HL-60 (cell line): ENCODE data around the gene AHSA1.

Source experiments
- DNase-seq, 2 experiments: peaks; one replicate each; pipeline ENCODE4 v3.0.0-alpha.2; 2010 to 2020; ENCODE audit warnings: low read depth in 1 of 2, low spot score in 1 of 2
- H3K27ac ChIP-seq: fragments of 250-450 bp; sonication (Bioruptor Pico); replicated peaks from 2 replicates; pipeline ENCODE4 v1.5.1; 2020; ENCODE audit warnings: mild to moderate bottlenecking, moderate library complexity
- H3K27me3 ChIP-seq: fragments of 250-450 bp; sonication (Bioruptor Pico); 2 replicates; pipeline ENCODE4 v1.5.1; 2021; ENCODE audit warnings: mild to moderate bottlenecking, moderate library complexity; ENCODE audit not compliant: insufficient read depth, poor library complexity, severe bottlenecking
- H3K4me3 ChIP-seq: replicated peaks from 2 replicates; pipeline ENCODE4 v1.5.1; 2011; ENCODE audit warnings: mild to moderate bottlenecking, control low read depth, low read length; ENCODE audit not compliant: insufficient read depth
- GABPA ChIP-seq: IDR thresholded peaks from 2 replicates; pipeline ENCODE4 v1.6.1; 2012; ENCODE audit warnings: low read depth
- POLR2AphosphoS5 ChIP-seq: IDR thresholded peaks from 2 replicates; pipeline ENCODE4 v1.6.1; 2012; ENCODE audit warnings: low read depth
- SPI1 ChIP-seq: IDR thresholded peaks from 2 replicates; pipeline ENCODE4 v1.6.1; 2012; ENCODE audit warnings: low read depth, mild to moderate bottlenecking, borderline replicate concordance
- TF ChIP-seq, protein P1 (sequence below): IDR thresholded peaks from 2 replicates; pipeline ENCODE4 v1.6.1; 2012; ENCODE audit warnings: low read depth; ENCODE audit not compliant: insufficient replicate concordance
- TF ChIP-seq, protein P2 (sequence below): IDR thresholded peaks from one replicate; pipeline ENCODE4 v1.5.1; 2011; ENCODE audit warnings: low read length, control low read depth, inconsistent platforms; ENCODE audit not compliant: insufficient read depth

Gene AHSA1

DNA sequence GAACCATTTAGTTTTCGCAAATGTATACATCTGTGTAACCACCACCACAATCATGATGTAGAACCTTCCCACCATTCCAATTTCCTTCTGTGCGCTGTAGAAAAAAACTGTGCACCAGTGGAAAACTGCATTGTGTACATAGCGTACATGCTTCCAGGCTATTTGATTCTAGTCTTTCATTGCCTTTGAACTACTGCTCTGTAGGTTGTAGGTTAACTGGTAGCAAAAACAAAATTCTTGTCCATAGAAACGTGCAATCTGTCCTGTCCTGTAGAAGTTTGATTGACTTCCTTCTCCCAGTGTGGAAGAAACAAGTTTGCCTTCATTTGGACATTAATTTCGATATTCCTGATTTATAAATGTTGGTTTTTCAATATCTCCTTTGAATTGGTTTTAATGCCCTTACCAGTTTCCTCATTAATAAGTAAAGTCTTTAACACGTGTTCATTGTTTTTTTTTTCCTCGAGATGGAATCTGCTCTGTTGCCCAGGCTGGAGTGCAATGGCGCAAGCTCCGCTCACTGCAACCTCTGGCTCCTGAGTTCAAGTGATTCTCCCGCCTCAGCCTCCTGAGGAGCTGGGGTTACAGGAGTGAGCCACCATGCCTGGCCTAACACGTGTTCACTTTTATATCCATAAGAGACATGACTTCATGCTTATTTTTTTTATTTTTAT lies 44.4 kb downstream of the AHSA1 start:
- Histone ChIP-seq H3K27ac (no peak overlapping the region), H3K27me3 (no peaks in the 10 kb centered on the region), H3K4me3 (no peak overlapping the region)
- no peak for DNase-seq
- TF ChIP-seq POLR2AphosphoS5 = no peak
- TF ChIP-seq, protein P1, sequence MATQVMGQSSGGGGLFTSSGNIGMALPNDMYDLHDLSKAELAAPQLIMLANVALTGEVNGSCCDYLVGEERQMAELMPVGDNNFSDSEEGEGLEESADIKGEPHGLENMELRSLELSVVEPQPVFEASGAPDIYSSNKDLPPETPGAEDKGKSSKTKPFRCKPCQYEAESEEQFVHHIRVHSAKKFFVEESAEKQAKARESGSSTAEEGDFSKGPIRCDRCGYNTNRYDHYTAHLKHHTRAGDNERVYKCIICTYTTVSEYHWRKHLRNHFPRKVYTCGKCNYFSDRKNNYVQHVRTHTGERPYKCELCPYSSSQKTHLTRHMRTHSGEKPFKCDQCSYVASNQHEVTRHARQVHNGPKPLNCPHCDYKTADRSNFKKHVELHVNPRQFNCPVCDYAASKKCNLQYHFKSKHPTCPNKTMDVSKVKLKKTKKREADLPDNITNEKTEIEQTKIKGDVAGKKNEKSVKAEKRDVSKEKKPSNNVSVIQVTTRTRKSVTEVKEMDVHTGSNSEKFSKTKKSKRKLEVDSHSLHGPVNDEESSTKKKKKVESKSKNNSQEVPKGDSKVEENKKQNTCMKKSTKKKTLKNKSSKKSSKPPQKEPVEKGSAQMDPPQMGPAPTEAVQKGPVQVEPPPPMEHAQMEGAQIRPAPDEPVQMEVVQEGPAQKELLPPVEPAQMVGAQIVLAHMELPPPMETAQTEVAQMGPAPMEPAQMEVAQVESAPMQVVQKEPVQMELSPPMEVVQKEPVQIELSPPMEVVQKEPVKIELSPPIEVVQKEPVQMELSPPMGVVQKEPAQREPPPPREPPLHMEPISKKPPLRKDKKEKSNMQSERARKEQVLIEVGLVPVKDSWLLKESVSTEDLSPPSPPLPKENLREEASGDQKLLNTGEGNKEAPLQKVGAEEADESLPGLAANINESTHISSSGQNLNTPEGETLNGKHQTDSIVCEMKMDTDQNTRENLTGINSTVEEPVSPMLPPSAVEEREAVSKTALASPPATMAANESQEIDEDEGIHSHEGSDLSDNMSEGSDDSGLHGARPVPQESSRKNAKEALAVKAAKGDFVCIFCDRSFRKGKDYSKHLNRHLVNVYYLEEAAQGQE = no peak
- TF ChIP-seq GABPA = no peak
- TF ChIP-seq, protein P2, sequence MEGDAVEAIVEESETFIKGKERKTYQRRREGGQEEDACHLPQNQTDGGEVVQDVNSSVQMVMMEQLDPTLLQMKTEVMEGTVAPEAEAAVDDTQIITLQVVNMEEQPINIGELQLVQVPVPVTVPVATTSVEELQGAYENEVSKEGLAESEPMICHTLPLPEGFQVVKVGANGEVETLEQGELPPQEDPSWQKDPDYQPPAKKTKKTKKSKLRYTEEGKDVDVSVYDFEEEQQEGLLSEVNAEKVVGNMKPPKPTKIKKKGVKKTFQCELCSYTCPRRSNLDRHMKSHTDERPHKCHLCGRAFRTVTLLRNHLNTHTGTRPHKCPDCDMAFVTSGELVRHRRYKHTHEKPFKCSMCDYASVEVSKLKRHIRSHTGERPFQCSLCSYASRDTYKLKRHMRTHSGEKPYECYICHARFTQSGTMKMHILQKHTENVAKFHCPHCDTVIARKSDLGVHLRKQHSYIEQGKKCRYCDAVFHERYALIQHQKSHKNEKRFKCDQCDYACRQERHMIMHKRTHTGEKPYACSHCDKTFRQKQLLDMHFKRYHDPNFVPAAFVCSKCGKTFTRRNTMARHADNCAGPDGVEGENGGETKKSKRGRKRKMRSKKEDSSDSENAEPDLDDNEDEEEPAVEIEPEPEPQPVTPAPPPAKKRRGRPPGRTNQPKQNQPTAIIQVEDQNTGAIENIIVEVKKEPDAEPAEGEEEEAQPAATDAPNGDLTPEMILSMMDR = no peak
- TF ChIP-seq SPI1 = no peak

DNA sequence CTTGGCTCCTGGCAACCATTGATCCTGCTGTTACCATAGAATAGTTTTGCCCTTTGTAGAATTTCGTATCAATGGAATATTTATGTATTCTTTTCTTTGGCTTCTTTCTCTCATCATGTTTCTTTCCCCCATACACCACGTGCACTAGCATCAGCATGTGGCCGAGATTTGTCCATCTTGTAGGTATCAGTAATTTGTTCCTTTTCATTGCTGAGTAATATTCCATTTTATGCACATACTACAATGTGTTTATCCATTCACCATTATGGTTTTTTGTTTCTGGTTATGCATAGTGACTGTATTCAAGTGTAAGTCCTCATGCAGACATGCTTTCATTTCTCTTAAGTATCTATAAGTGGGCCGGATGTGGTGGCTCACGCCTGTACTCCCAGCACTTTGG lies 45.2 kb downstream of the AHSA1 start:
- DNase-seq = no peak
- TF ChIP-seq, protein P1 = no peak
- TF ChIP-seq POLR2AphosphoS5 (no peak), GABPA (no peak), SPI1 (no peak)
- TF ChIP-seq, protein P2 = no peak

DNA sequence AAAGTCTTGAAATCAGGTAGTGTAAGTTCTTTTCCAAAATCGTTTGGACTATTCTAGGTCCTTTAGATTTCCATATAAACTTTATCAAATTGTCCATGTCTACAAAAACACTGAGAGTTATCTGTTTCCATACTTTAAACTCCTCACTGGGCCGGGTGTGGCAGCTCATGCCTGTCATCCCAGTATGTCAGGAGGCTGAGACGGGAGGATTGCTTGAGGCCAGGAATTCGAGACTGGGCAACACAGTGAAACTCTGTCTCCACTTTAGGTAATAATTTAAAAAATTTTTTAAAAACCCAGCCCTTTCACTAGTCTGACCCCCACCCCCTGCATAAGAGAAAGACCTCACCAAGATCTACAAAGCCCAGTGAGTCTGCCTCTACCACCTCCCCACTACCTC lies 47.1 kb downstream of the AHSA1 start:
- no peak overlapping the region for H3K4me3 ChIP-seq
- no peak for DNase-seq
- TF ChIP-seq, protein P1 = no peak
- no peak for TF ChIP-seq SPI1
- TF ChIP-seq GABPA = no peak
- TF ChIP-seq POLR2AphosphoS5 = no peak
- TF ChIP-seq, protein P2 = no peak

More for the DNA sequence above, 45.2 kb downstream of the AHSA1 start:
- no peak overlapping the region for H3K4me3 ChIP-seq
- H3K27me3 ChIP-seq = no peaks in the 10 kb centered on the region
- H3K27ac ChIP-seq = no peak overlapping the region

More for the DNA sequence above, 47.1 kb downstream of the AHSA1 start:
- no peak overlapping the region for H3K27ac ChIP-seq
- no peaks in the 10 kb centered on the region for H3K27me3 ChIP-seq
